Vagina (tissue), 2 donors: ENCODE results near the gene TSTD2. TPM values are rescaled to one million over a fixed set of nuclear protein-coding genes. Genes with fewer than 3 reads are reported as not detected.
A peak's percentile ranks its signal among the peaks of the same experiment; 100 is the strongest.

Experiments
- DNase-seq, 2 donors: peaks; one replicate each; pipeline ENCODE4 v3.0.0-alpha.2; 2017; ENCODE audit errors: extremely low spot score in 2 of 2
- H3K27ac ChIP-seq: fragments of 200-600 bp; sonication (generic); one replicate; pipeline ENCODE4 v1.5.1; 2019
- H3K27me3 ChIP-seq: fragments of 200-600 bp; sonication (generic); one replicate; pipeline ENCODE4 v1.5.1; 2019
- H3K36me3 ChIP-seq, 2 donors: fragments of 200-600 bp; sonication (generic); one replicate each; pipeline ENCODE4 v1.5.1; 2017 to 2019
- H3K4me1 ChIP-seq: fragments of 200-600 bp; sonication (generic); one replicate; pipeline ENCODE4 v1.5.1; 2019
- H3K4me3 ChIP-seq, 2 donors: fragments of 200-600 bp; sonication (generic); 1 replicate in 1 of 2; 2 replicates in 1 of 2; pipeline ENCODE4 v1.5.1; 2016 to 2019
- H3K9me3 ChIP-seq: fragments of 200-600 bp; sonication (generic); one replicate; pipeline ENCODE4 v1.5.1; 2019
- CTCF ChIP-seq, 3 experiments: fragments of 450-650 bp in 2 of 3; fragments of 200-600 bp in 1 of 3; sonication (generic) in 1 of 3; IDR thresholded peaks; one replicate each; pipeline ENCODE4 v1.5.1; 2017 to 2019; ENCODE audit warnings: antibody characterized with exemption in 3 of 3, mild to moderate bottlenecking in 2 of 3, moderate library complexity in 2 of 3
- POLR2A ChIP-seq, 2 donors: fragments of 450-650 bp; IDR thresholded peaks; one replicate each; pipeline ENCODE4 v1.6.1; 2017; ENCODE audit warnings: antibody characterized with exemption in 2 of 2, mild to moderate bottlenecking in 2 of 2, moderate library complexity in 2 of 2
- POLR2AphosphoS5 ChIP-seq, 2 donors: sonication (generic); formaldehyde crosslinking; IDR thresholded peaks; one replicate each; pipeline ENCODE4 v1.9.0; 2017; ENCODE audit warnings: antibody characterized with exemption in 2 of 2, mild to moderate bottlenecking in 2 of 2, low read depth in 1 of 2; ENCODE audit not compliant: insufficient read depth in 1 of 2
- intact Hi-C: fragments of 100-400 bp; cut with DNase I; formaldehyde crosslinking; loops from one replicate; pipeline ENCODE4 v1.15.1; 2023
- total RNA-seq: library from RNA; depleted of rRNA; stranded (reverse); fragments of >200 nt; gene quantifications from one replicate; pipeline ENCODE4 v1.2.3, GENCODE V29; 2016

TSTD2 gene
- total RNA-seq, 1 donor from 2014 or later, result 18.2 TPM

- intact Hi-C loops, result loop anchor here (5.0 to 10.0 kb wide), 2 partner anchors 37 to 95 kb away; partner anchors contain the start of gene TMOD1
- H3K9me3 ChIP-seq, result no peaks in the 10 kb centered on the region
- no peaks in the 10 kb centered on the region for H3K27me3 ChIP-seq
- DNase-seq, result no peak
- H3K36me3 ChIP-seq, result peaks cover 0 to 34% of the 10 kb centered on the region in 2 donors
- peaks cover 20% of the 10 kb centered on the region for H3K4me1 ChIP-seq
- H3K4me3 ChIP-seq, result no peak overlapping the region
- peak overlapping the region; percentile 66 for H3K27ac ChIP-seq
- TF ChIP-seq POLR2A (IDR thresholded peaks at IDR 0.05) (no peak), CTCF (IDR thresholded peaks at IDR 0.05) (no peak), POLR2AphosphoS5 (IDR thresholded peaks at IDR 0.05; ENCODE audit: insufficient read depth in 1 of 2, low read depth in 1 of 2) (no peak)
Observed at GRCh38 chr9:97599314-97599846, 33.8 kb downstream of the TSTD2 start.

GRCh38 chr9:97598461-97599288 is 34.5 kb downstream of the TSTD2 start:
- H3K4me1 ChIP-seq, result peaks cover 20% of the 10 kb centered on the region
- H3K27ac ChIP-seq, result peak overlapping the region; percentile 66
- no peak for DNase-seq
- no peaks in the 10 kb centered on the region for H3K9me3 ChIP-seq
- no peaks in the 10 kb centered on the region for H3K27me3 ChIP-seq
- H3K36me3 ChIP-seq, result peaks cover 0 to 30% of the 10 kb centered on the region in 2 donors
- intact Hi-C loops, result loop anchor here (5.0 to 10.0 kb wide), 2 partner anchors 36 to 94 kb away; partner anchors contain the start of gene TMOD1
- H3K4me3 ChIP-seq, result no peak overlapping the region
- TF ChIP-seq POLR2A (IDR thresholded peaks at IDR 0.05) (no peak), CTCF (IDR thresholded peaks at IDR 0.05) (peak; percentile 52 to 71 (median 58))

- no peak for DNase-seq
- Histone ChIP-seq H3K9me3 (no peaks in the 10 kb centered on the region), H3K36me3 (peaks cover 0 to 24% of the 10 kb centered on the region in 2 donors), H3K4me1 (peaks cover 26% of the 10 kb centered on the region), H3K4me3 (no peak overlapping the region), H3K27me3 (no peaks in the 10 kb centered on the region), H3K27ac (peak overlapping the region; percentile 66)
- TF ChIP-seq CTCF (IDR thresholded peaks at IDR 0.05) (no peak), POLR2AphosphoS5 (IDR thresholded peaks at IDR 0.05; ENCODE audit: insufficient read depth in 1 of 2, low read depth in 1 of 2) (no peak), POLR2A (IDR thresholded peaks at IDR 0.05) (no peak)
- intact Hi-C loops, result loop anchor here (5.0 to 10.0 kb wide), 2 partner anchors 35 to 92 kb away; partner anchors contain the start of gene TMOD1
Observed at GRCh38 chr9:97596906-97597305, 36.3 kb downstream of the TSTD2 start.

- intact Hi-C loops, result loop anchor here (10.0 kb wide), 1 partner anchor 90 kb away; the partner anchor contains the start of gene TMOD1
- H3K4me3 ChIP-seq, result no peak overlapping the region
- H3K27ac ChIP-seq, result no peak overlapping the region
- H3K4me1 ChIP-seq, result peaks cover 26% of the 10 kb centered on the region
- H3K27me3 ChIP-seq, result no peaks in the 10 kb centered on the region
- TF ChIP-seq POLR2A (IDR thresholded peaks at IDR 0.05), result no peak
- peaks cover 0 to 8% of the 10 kb centered on the region in 2 donors for H3K36me3 ChIP-seq
- DNase-seq, result no peak
- no peaks in the 10 kb centered on the region for H3K9me3 ChIP-seq
Observed at GRCh38 chr9:97594381-97594921, 38.7 kb downstream of the TSTD2 start.

GRCh38 chr9:97593960-97594359 is 39.2 kb downstream of the TSTD2 start:
- peak overlapping the region; percentile 28 for H3K27ac ChIP-seq

More at GRCh38 chr9:97593960-97594359, 39.2 kb downstream of the TSTD2 start:
- no peak for TF ChIP-seq POLR2AphosphoS5 (IDR thresholded peaks at IDR 0.05; ENCODE audit: insufficient read depth in 1 of 2, low read depth in 1 of 2)
- TF ChIP-seq POLR2A (IDR thresholded peaks at IDR 0.05), result no peak
- TF ChIP-seq CTCF (IDR thresholded peaks at IDR 0.05), result no peak
- no peak for DNase-seq
- intact Hi-C loops, result loop anchor here (10.0 kb wide), 1 partner anchor 89 kb away; the partner anchor contains the start of gene TMOD1
- Histone ChIP-seq H3K4me1 (peaks cover 26% of the 10 kb centered on the region), H3K9me3 (no peaks in the 10 kb centered on the region), H3K27me3 (no peaks in the 10 kb centered on the region), H3K36me3 (peaks cover 0 to 8% of the 10 kb centered on the region in 2 donors), H3K4me3 (no peak overlapping the region)
